Measurements from ENCODE around the gene GINS2.

GINS2 gene

DNA sequence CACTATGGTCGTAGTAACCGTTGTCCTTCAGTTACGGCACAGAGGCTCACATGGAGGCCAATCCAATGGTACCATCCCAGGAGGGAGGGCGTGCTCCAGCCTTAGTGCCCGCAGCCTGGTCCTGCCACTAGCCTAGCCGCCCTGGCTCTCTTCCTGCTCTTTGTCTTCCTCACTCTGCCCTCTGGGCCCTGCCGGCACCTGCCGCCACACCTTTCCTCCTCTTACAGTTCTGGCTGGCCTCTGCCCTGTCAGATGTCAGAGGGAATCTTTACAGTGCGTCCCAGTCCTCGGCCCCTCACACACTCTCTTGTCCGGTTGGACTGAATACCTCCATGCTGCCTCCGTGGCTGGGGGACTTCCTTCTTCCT, 23.4 kb downstream of the GINS2 start:
- no peak for DNase-seq (ENCODE audit: low spot score)
- no peak overlapping the region for H3K27ac ChIP-seq
- H3K4me3 ChIP-seq = no peak overlapping the region
- TF ChIP-seq, protein P1, sequence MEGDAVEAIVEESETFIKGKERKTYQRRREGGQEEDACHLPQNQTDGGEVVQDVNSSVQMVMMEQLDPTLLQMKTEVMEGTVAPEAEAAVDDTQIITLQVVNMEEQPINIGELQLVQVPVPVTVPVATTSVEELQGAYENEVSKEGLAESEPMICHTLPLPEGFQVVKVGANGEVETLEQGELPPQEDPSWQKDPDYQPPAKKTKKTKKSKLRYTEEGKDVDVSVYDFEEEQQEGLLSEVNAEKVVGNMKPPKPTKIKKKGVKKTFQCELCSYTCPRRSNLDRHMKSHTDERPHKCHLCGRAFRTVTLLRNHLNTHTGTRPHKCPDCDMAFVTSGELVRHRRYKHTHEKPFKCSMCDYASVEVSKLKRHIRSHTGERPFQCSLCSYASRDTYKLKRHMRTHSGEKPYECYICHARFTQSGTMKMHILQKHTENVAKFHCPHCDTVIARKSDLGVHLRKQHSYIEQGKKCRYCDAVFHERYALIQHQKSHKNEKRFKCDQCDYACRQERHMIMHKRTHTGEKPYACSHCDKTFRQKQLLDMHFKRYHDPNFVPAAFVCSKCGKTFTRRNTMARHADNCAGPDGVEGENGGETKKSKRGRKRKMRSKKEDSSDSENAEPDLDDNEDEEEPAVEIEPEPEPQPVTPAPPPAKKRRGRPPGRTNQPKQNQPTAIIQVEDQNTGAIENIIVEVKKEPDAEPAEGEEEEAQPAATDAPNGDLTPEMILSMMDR (IDR thresholded peaks at IDR 0.05) = no peak

DNA sequence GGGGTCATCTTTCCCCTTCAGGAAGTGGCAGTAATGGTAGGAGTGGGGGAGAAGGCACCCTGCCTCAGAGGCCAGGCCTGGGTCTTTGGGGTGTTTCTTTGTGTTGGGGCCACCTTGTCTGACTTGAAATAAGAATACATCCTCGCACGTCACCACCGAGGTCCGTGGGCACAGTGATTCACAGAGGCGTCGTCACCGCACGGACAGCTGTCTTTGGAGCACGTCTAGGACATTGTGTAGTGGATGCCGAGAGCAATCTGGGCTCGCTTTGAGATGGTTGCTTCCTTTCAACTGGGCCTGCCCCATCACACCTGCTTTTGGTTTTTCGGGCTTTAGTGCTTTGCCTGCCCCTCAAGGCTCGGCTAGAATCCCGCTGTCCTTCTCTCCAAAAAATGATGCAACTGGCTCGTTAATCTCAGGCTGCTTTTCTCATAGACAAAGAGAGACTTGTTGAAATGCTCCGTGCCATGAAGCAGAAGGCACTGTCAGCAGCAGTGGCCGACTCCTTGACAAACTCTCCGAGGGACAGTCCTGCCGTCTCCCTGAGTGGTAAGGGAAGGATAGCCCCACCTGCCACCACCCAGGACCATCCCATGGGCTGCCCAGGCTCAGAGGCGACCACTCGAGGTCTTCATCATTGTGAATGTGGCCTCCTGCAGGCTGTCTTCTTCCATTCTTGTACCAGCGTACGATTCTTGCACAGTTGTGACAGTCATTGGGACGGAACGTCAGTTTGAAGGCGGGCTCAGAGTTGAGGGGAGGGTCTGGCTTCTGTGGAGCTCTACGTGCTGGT, 24.0 kb downstream of the GINS2 start:
- TF ChIP-seq, protein P1 (IDR thresholded peaks at IDR 0.05) = no peak
- DNase-seq (ENCODE audit: low spot score) = no peak
- no peak overlapping the region for H3K4me3 ChIP-seq
- no peak overlapping the region for H3K27ac ChIP-seq

DNA sequence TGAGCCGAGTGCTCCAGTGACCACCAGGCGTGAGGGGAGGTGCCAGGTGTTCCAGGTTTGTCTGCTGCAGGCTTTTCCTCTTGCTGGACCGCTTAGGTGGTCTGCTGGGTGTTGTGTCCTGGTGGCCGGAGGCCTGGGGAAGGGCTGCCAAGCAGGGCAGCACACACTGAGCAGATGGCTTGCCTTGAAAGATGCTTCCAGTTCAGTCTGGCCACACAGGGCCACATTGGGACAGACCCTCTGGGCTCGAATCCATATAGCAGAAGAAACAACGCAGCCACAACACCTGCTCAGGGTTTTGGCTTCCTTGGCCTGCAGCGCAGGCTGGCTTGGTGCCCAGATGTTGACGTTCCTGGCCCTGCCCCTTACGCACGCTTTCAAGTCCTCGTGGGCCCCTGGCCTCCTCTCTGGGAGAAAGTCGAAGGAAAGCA, 24.8 kb downstream of the GINS2 start:
- DNase-seq (ENCODE audit: low spot score) = no peak
- Histone ChIP-seq H3K4me3 (no peak overlapping the region), H3K27ac (no peak overlapping the region)
- TF ChIP-seq, protein P1 (IDR thresholded peaks at IDR 0.05) = no peak

DNA sequence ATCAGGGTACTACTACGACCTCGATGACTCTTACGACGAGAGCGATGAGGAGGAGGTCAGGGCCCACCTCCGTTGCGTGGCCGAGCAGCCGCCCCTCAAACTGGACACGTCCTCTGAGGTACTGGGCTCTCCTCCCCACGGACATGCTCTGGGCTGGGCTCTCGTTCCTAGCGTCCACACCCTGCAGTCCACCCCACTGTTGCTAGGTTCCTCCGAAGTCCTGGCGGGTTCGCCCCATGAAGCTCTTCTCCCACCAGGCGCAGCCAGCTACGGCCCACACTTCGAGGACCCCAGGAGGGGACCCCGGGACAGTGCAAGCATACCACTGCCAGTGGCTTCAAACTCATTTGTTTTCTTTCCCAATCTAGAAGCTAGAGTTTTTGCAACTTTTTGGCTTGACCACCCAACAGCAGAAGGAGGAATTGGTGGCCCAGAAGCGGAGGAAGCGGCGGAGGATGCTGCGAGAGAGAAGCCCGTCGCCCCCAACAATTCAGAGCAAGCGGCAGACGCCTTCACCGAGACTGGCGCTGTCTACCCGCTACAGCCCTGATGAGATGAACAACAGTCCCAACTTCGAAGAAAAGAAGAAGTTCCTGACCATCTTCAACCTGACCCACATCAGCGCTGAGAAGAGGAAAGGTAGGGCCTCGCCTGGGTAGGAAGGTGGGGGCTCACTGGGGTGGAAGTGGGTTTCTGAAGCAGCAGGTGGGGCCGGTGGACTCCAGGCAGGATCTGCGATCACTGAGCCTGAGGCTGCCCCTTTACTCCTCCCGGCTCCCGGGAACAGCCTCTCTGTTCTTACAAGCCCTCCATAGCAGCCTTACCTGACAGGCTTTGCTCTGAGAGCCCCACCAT, 25.6 kb downstream of the GINS2 start:
- Histone ChIP-seq H3K27ac (no peak overlapping the region), H3K4me3 (no peak overlapping the region)
- DNase-seq (ENCODE audit: low spot score) = no peak
- TF ChIP-seq, protein P1 (IDR thresholded peaks at IDR 0.05) = no peak

DNA sequence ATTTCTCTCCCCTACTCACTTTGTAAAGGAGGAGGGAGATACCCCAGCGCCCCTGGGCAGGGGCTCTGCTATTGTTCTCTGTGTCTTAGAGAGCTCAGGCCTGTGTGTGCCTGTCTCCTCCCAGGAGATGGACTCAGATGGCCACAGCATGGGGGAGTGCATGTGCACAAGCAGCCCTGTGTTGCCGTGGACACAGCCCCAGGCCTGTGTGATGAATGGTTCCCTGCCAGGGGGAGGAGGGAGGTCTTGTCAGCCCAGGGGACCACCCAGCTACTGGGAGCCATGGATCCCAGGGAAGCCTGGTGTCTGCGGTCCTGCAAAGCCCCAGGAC, 26.3 kb downstream of the GINS2 start:
- TF ChIP-seq, protein P1 (IDR thresholded peaks at IDR 0.05) = no peak
- no peak for DNase-seq (ENCODE audit: low spot score)

DNA sequence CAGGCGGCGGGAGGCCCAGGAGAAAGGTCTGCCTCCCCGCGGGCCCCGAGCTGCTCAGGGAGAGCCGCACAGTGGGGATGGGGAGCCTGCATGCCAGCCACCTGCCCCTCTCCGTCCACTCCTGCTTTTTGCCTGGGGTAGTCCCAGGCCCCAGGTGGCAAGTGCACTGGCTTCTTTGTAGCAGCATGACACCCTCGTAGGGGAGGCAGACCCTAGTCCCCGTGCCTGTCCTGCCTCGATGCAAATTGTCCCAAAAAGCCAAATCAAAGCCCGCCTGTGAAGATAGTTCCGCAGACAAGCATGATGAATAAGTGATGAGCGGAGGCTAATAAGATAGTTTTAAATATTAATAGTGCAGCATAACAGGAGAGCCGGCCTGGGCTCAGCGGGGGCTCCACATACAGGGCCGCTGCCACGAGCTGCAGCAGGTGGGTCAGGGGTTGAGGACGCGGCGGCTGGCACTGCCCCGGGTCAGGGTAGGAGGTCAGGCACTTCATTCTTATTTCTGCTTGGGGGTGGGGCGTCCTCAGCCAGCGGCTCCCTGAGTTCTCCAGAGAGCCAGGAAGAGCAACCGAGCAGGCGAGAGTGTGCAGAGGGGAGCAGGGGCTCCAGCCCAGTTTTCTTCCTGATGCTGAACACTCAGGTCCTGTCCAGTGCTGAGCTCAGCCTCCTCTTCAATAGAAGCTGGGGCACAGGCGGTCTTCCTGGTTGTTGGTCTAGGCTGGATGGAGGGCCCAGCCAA, 26.8 kb downstream of the GINS2 start:
- Histone ChIP-seq H3K4me3 (no peak overlapping the region), H3K27ac (no peak overlapping the region)
- no peak for DNase-seq (ENCODE audit: low spot score)
- TF ChIP-seq, protein P1 (IDR thresholded peaks at IDR 0.05) = no peak

More for the DNA sequence above, 26.3 kb downstream of the GINS2 start:
- Histone ChIP-seq H3K4me3 (no peak overlapping the region), H3K27ac (no peak overlapping the region)
